Neural progenitor cell (in vitro differentiated cells): ENCODE measurements around the gene MED26. TPM values are rescaled to one million over a fixed set of nuclear protein-coding genes. Genes with fewer than 3 reads are reported as not detected.

Source experiments
- DNase-seq: peaks from one replicate; pipeline ENCODE4 v3.0.0-alpha.2; 2016; ENCODE audit warnings: low spot score
- H2AFZ ChIP-seq: fragments of 200-600 bp; sonication (generic); replicated peaks from 2 replicates; pipeline ENCODE4 v1.6.1; 2016; ENCODE audit warnings: antibody characterized with exemption
- H3F3A ChIP-seq: fragments of 200-600 bp; sonication (generic); 2 replicates; pipeline ENCODE4 v1.6.1; 2016; ENCODE audit warnings: antibody characterized with exemption, low read depth
- H3K27ac ChIP-seq: fragments of 200-600 bp; sonication (generic); 2 replicates; pipeline ENCODE4 v1.5.1; 2016; ENCODE audit warnings: mild to moderate bottlenecking
- H3K27me3 ChIP-seq: fragments of 200-600 bp; sonication (generic); 2 replicates; pipeline ENCODE4 v1.6.1; 2016; ENCODE audit warnings: mild to moderate bottlenecking, moderate library complexity
- H3K36me3 ChIP-seq: fragments of 200-600 bp; sonication (generic); 2 replicates; pipeline ENCODE4 v1.5.1; 2016
- H3K4me1 ChIP-seq: fragments of 200-600 bp; sonication (generic); 2 replicates; pipeline ENCODE4 v1.6.1; 2016; ENCODE audit warnings: mixed run types
- H3K4me2 ChIP-seq: fragments of 200-600 bp; sonication (generic); 2 replicates; pipeline ENCODE4 v1.6.1; 2016
- H3K4me3 ChIP-seq: fragments of 200-600 bp; sonication (generic); 2 replicates; pipeline ENCODE4 v1.5.1; 2016
- H3K79me2 ChIP-seq: fragments of 200-600 bp; sonication (generic); 2 replicates; pipeline ENCODE4 v1.6.1; 2016; ENCODE audit warnings: low read depth
- H3K9ac ChIP-seq: fragments of 200-600 bp; sonication (generic); 2 replicates; pipeline ENCODE4 v1.6.1; 2016
- H3K9me3 ChIP-seq: fragments of 200-600 bp; sonication (generic); 2 replicates; pipeline ENCODE4 v1.5.1; 2016; ENCODE audit warnings: low read depth
- H4K20me1 ChIP-seq: fragments of 200-600 bp; sonication (generic); 2 replicates; pipeline ENCODE4 v1.6.1; 2016; ENCODE audit warnings: low read depth
- H3K27ac Mint-ChIP-seq: 3 replicates; pipeline ENCODE4 v1.8.0; 2021; ENCODE audit warnings: mixed read lengths
- H3K27me3 Mint-ChIP-seq: 2 replicates; pipeline ENCODE4 v1.8.0; 2022; ENCODE audit warnings: low read depth, mild to moderate bottlenecking, inconsistent platforms, moderate library complexity, mixed read lengths; ENCODE audit not compliant: insufficient read depth
- H3K36me3 Mint-ChIP-seq: 3 replicates; pipeline ENCODE4 v1.8.0; 2021; ENCODE audit warnings: mixed read lengths
- H3K4me1 Mint-ChIP-seq: 3 replicates; pipeline ENCODE4 v1.8.0; 2021; ENCODE audit warnings: mixed read lengths
- H3K4me3 Mint-ChIP-seq: 3 replicates; pipeline ENCODE4 v1.8.0; 2021; ENCODE audit warnings: mild to moderate bottlenecking, moderate library complexity, mixed read lengths
- H3K9me3 Mint-ChIP-seq: 3 replicates; pipeline ENCODE4 v1.8.0; 2020; ENCODE audit warnings: mixed read lengths
- EZH2 ChIP-seq: fragments of 200-600 bp; sonication (generic); IDR thresholded peaks from 2 replicates; pipeline ENCODE4 v1.6.1; 2017; ENCODE audit warnings: antibody characterized with exemption, mild to moderate bottlenecking, moderate library complexity
- EZH2phosphoT487 ChIP-seq: fragments of 200-600 bp; sonication (generic); IDR thresholded peaks from 2 replicates; pipeline ENCODE4 v1.6.1; 2017; ENCODE audit warnings: antibody characterized with exemption
- total RNA-seq: library from RNA; depleted of rRNA; stranded (reverse); fragments of >200 nt; gene quantifications from 2 replicates; pipeline ENCODE4 v1.2.3, GENCODE V29; 2015; ENCODE audit warnings: low replicate concordance
- TF ChIP-seq, protein P1 (sequence below): fragments of 200-600 bp; sonication (generic); IDR thresholded peaks from 2 replicates; pipeline ENCODE4 v1.5.1; 2017; ENCODE audit warnings: antibody characterized with exemption, mild to moderate bottlenecking

Gene MED26
- total RNA-seq, 1 donor from 2014 or later: 7.4 TPM

DNA sequence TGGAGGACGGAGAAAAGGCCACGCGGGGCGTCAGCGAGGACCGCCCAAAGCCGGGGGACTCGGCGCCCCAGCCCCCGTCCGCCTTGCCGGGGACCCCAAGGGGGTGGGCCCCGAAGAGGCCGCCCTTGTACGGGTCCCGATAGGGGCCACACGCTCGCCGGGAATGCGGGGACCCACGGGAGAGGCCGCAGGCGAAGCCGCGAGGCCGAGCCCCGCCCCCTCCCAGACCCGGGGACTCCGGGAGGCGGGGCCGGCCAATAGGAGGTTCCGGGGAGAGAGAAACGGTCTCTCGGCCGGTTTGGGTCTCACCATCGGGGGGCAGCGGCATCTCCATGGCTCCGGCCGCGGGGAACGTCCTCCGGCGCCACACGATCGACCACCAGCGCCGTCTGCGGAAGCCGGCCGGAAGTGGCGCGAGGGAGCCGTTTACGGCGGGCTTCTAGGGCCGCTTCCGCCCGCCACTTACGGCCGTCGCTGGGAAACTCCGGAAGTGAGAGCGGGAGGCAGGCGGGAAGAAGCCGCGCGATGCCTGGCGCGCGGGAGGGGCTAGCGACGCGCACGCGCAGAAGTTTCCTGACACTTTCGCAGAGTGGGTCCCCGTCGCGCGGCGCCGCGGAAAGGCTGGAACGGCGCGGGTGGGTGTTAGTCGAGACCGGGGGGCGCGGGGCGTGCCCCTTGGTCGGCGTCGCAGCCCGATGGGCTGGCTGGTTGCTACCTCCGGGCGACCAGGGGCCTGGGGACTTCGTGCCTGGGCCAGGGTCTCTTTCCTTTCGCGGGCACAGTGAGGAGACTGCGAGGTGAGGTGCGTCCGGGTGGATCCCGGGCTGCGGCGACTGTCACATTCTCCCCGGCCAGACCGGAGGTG, 85.7 kb downstream of the MED26 start, which contains the start of gene CHERP:
CHERP (minus strand) TSS at position 393 of the 865 bp plus-strand sequence; CDS start at position 334, 59 bp downstream.
- Mint-ChIP-seq H3K27ac (peak within 1 kb of the TSS; percentile 79), H3K27me3 (peaks cover 5% of the 10 kb centered on the region), H3K36me3 (peaks cover 23% of the 10 kb centered on the region), H3K4me1 (peaks cover 25% of the 10 kb centered on the region), H3K9me3 (no peaks in the 10 kb centered on the region), H3K4me3 (peak within 1 kb of the TSS; percentile 97)
- Histone ChIP-seq H2AFZ (peak within 1 kb of the TSS; percentile 60), H3K27me3 (no peaks in the 10 kb centered on the region), H3K36me3 (no peaks in the 10 kb centered on the region), H3K27ac (peak within 1 kb of the TSS; percentile 79), H3K9ac (peak within 1 kb of the TSS; percentile 93), H3F3A (peaks cover 10% of the 10 kb centered on the region), H3K4me1 (no peaks in the 10 kb centered on the region), H4K20me1 (peaks cover 38% of the 10 kb centered on the region), H3K4me3 (peak within 1 kb of the TSS; percentile 98), H3K79me2 (peaks cover 73% of the 10 kb centered on the region), H3K9me3 (no peaks in the 10 kb centered on the region), H3K4me2 (peak within 1 kb of the TSS; percentile 99)
- TF ChIP-seq EZH2phosphoT487: no peak
- TF ChIP-seq, protein P1, sequence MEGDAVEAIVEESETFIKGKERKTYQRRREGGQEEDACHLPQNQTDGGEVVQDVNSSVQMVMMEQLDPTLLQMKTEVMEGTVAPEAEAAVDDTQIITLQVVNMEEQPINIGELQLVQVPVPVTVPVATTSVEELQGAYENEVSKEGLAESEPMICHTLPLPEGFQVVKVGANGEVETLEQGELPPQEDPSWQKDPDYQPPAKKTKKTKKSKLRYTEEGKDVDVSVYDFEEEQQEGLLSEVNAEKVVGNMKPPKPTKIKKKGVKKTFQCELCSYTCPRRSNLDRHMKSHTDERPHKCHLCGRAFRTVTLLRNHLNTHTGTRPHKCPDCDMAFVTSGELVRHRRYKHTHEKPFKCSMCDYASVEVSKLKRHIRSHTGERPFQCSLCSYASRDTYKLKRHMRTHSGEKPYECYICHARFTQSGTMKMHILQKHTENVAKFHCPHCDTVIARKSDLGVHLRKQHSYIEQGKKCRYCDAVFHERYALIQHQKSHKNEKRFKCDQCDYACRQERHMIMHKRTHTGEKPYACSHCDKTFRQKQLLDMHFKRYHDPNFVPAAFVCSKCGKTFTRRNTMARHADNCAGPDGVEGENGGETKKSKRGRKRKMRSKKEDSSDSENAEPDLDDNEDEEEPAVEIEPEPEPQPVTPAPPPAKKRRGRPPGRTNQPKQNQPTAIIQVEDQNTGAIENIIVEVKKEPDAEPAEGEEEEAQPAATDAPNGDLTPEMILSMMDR: peak; percentile 14
- TF ChIP-seq EZH2: no peak
- DNase-seq: peak; percentile 98

DNA sequence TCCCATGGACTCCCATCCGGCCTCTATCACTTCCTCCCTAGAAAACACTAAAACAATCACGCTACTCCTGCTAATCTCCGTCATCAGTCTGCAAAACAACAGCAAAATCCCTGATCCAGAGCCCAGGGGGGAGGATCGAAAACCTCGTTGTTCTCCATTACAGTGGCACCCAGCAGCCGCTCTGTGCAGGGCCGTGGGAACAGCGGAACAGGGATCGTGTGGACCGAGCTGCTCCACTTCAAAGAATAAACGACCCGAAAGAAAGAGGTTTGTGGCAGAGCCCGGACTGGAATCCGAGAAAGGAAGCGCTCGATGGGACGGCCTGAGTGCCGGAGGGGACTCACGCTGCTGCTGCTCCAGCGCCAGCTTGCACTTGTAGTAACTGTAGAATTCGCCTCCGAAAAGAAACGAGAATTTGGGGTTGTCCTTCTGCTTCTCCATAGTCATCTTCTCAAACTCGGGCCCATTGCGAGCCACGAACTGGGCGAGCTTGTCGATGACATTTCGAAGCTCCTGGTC, 86.4 kb downstream of the MED26 start:
- Mint-ChIP-seq H3K4me1 (peaks cover 25% of the 10 kb centered on the region), H3K4me3 (peak overlapping the region; percentile 97), H3K27ac (peak overlapping the region; percentile 1), H3K9me3 (no peaks in the 10 kb centered on the region), H3K36me3 (peaks cover 24% of the 10 kb centered on the region), H3K27me3 (peaks cover 5% of the 10 kb centered on the region)
- H3K27me3 ChIP-seq: no peaks in the 10 kb centered on the region
- H3F3A ChIP-seq: peaks cover 10% of the 10 kb centered on the region
- H3K4me3 ChIP-seq: peak overlapping the region; percentile 98
- peaks cover 43% of the 10 kb centered on the region for H4K20me1 ChIP-seq
- peak overlapping the region; percentile 99 for H3K4me2 ChIP-seq
- H3K4me1 ChIP-seq: no peaks in the 10 kb centered on the region
- H3K79me2 ChIP-seq: peaks cover 80% of the 10 kb centered on the region
- no peaks in the 10 kb centered on the region for H3K9me3 ChIP-seq
- H3K9ac ChIP-seq: peak overlapping the region; percentile 93
- H3K36me3 ChIP-seq: no peaks in the 10 kb centered on the region
- DNase-seq: peak; percentile 51
- H2AFZ ChIP-seq: peak overlapping the region; percentile 60
- H3K27ac ChIP-seq: peak overlapping the region; percentile 79
- TF ChIP-seq EZH2: no peak
- no peak for TF ChIP-seq EZH2phosphoT487
- TF ChIP-seq, protein P1: no peak

DNA sequence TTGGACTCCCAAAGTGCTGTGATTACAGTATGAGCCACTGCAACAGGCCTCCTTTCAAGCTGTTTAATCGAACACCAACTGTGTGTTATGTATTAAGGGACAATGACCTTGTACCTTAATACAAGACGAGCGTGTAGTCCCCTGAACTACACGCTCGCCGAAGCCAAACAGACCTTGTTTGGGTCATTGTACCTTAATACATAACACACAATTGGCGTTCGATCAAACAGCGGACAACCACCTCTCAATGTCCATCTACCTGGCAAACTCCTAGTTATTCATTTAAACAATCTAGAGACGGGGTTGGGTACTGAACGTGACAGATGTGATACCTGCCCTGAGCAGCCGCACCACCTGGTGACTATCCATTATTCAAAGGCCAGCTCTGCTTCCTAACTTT, 87.1 kb downstream of the MED26 start:
- H3K9me3 ChIP-seq: no peaks in the 10 kb centered on the region
- Mint-ChIP-seq H3K9me3 (no peaks in the 10 kb centered on the region), H3K4me1 (peaks cover 25% of the 10 kb centered on the region), H3K4me3 (peak overlapping the region; percentile 97), H3K27ac (peak overlapping the region; percentile 1), H3K27me3 (peaks cover 5% of the 10 kb centered on the region), H3K36me3 (peaks cover 25% of the 10 kb centered on the region)
- H2AFZ ChIP-seq: no peak overlapping the region
- H3K27ac ChIP-seq: no peak overlapping the region
- peak overlapping the region; percentile 98 for H3K4me3 ChIP-seq
- TF ChIP-seq, protein P1: no peak
- TF ChIP-seq EZH2 (no peak), EZH2phosphoT487 (no peak)
- H3K36me3 ChIP-seq: no peaks in the 10 kb centered on the region
- H3K9ac ChIP-seq: peak overlapping the region; percentile 93
- peaks cover 87% of the 10 kb centered on the region for H3K79me2 ChIP-seq
- peaks cover 50% of the 10 kb centered on the region for H4K20me1 ChIP-seq
- no peaks in the 10 kb centered on the region for H3K27me3 ChIP-seq
- H3K4me1 ChIP-seq: no peaks in the 10 kb centered on the region
- DNase-seq: no peak
- peak overlapping the region; percentile 99 for H3K4me2 ChIP-seq
- peaks cover 10% of the 10 kb centered on the region for H3F3A ChIP-seq
